ENCODE measurements around the gene PAX7.

GRCh38 chr1:18739897-18740296 is 109.3 kb downstream of the PAX7 start:
- no peak for TF ChIP-seq POLR2A (IDR thresholded peaks at IDR 0.05)
- TF ChIP-seq CTCF (IDR thresholded peaks at IDR 0.05) = no peak
- TF ChIP-seq POLR2AphosphoS5 (IDR thresholded peaks at IDR 0.05) = no peak
- no peak for TF ChIP-seq EP300 (IDR thresholded peaks at IDR 0.05)
